SK-N-MC (cell line): ENCODE data around the gene MYF5.

Experiments
- EZH2 ChIP-seq: fragments of 200-600 bp; sonication (generic); IDR thresholded peaks from one replicate; pipeline ENCODE4 v1.6.1; 2017; ENCODE audit warnings: antibody characterized with exemption
- FOXP2 ChIP-seq: optimal IDR thresholded peaks from 2 replicates; pipeline ENCODE3; 2011; ENCODE audit warnings: mild to moderate bottlenecking, moderate library complexity; ENCODE audit not compliant: insufficient read depth; ENCODE audit errors: extremely low read length, control extremely low read depth
- POLR2AphosphoS5 ChIP-seq: IDR thresholded peaks from 2 replicates; pipeline ENCODE4 v1.6.1; 2012; ENCODE audit warnings: mild to moderate bottlenecking, low read depth, low read length, borderline replicate concordance

GRCh38 chr12:80704420-80704819, 12.3 kb upstream of the MYF5 start:
- TF ChIP-seq POLR2AphosphoS5: no peak
- TF ChIP-seq EZH2: no peak
- no peak for TF ChIP-seq FOXP2
